UCSD-AML1 (cell line): ENCODE results near the gene HOXA10.

Experiments used
- DNase-seq: peaks from one replicate; lab custom pipeline; 2025; ENCODE audit not compliant: unreplicated experiment; lab: John Stamatoyannopoulos, UW

HOXA10 gene

GRCh38 chr7:27157702-27158431 is 16.3 kb downstream of the HOXA10 start:
- peak; percentile 42 for DNase-seq

- peak; percentile 24 for DNase-seq
Observed at GRCh38 chr7:27156916-27157701, 17.0 kb downstream of the HOXA10 start.

- peak; percentile 43 for DNase-seq
Observed at GRCh38 chr7:27156508-27156898, 17.6 kb downstream of the HOXA10 start, which contains the start of gene HOXA7. Gene HOXA7 (minus strand): TSS chr7:27156675. CDS start chr7:27156545, 130 bp downstream.

GRCh38 chr7:27155816-27156507 is 18.2 kb downstream of the HOXA10 start:
- DNase-seq, result peak; percentile 34

GRCh38 chr7:27154901-27155815 is 19.0 kb downstream of the HOXA10 start:
- DNase-seq, result no peak

- no peak for DNase-seq
Observed at GRCh38 chr7:27154369-27154768, 19.8 kb downstream of the HOXA10 start.

GRCh38 chr7:27153526-27153925 is 20.6 kb downstream of the HOXA10 start:
- no peak for DNase-seq

- no peak for DNase-seq
Observed at GRCh38 chr7:27152816-27153442, 21.2 kb downstream of the HOXA10 start.

- DNase-seq, result peak; percentile 37
Observed at GRCh38 chr7:27151931-27152815, 21.9 kb downstream of the HOXA10 start, which contains the start of gene HOXA3. Gene HOXA3 (minus strand): TSS chr7:27152583. CDS start chr7:27110640, 41,943 bp downstream.

GRCh38 chr7:27151341-27151930 is 22.7 kb downstream of the HOXA10 start:
- DNase-seq, result peak; percentile 49

- peak; percentile 70 for DNase-seq
Observed at GRCh38 chr7:27150568-27151340, 23.4 kb downstream of the HOXA10 start.

GRCh38 chr7:27149842-27150567 is 24.1 kb downstream of the HOXA10 start:
- no peak for DNase-seq

- DNase-seq, result no peak
Observed at GRCh38 chr7:27148756-27149641, 25.1 kb downstream of the HOXA10 start.

GRCh38 chr7:27148031-27148755 is 25.9 kb downstream of the HOXA10 start:
- DNase-seq, result no peak

GRCh38 chr7:27147199-27148030 is 26.7 kb downstream of the HOXA10 start, which contains the start of gene HOXA6:
Gene HOXA6 (minus strand): TSS chr7:27147774. CDS start chr7:27147749, 25 bp downstream.
- no peak for DNase-seq
